ENCODE measurements around the gene SLC4A2. TPM values are rescaled to one million over a fixed set of nuclear protein-coding genes. Genes with fewer than 3 reads are reported as not detected.
A peak's percentile ranks its signal among the peaks of the same experiment; 100 is the strongest.

Gene SLC4A2
- total RNA-seq, 1 donor from 2014 or later = 99.4 TPM

- Mint-ChIP-seq H3K27ac (ENCODE audit: unreplicated experiment) (peak overlapping the region; percentile 79), H3K27me3 (ENCODE audit: unreplicated experiment) (peaks cover 30% of the 10 kb centered on the region), H3K4me1 (ENCODE audit: low read depth, unreplicated experiment) (peaks cover 33% of the 10 kb centered on the region), H3K36me3 (ENCODE audit: unreplicated experiment) (no peaks in the 10 kb centered on the region), H3K4me3 (ENCODE audit: unreplicated experiment) (peak overlapping the region; percentile 83), H3K9me3 (ENCODE audit: unreplicated experiment) (peaks cover 21% of the 10 kb centered on the region)
- DNase-seq = peak; percentile 77
- no peak for TF ChIP-seq CTCF (IDR thresholded peaks at IDR 0.05; ENCODE audit: partially characterized antibody, unreplicated experiment)
Observed at GRCh38 chr7:151125846-151126481, 66.6 kb downstream of the SLC4A2 start.

Other genes starting within 250 kb of the SLC4A2 start
- not detected for gene AOC1, start 207.1 kb upstream of the SLC4A2 start, total RNA-seq (ENCODE audit: unreplicated experiment)
- gene KCNH2, start 81.3 kb upstream of the SLC4A2 start, total RNA-seq (ENCODE audit: unreplicated experiment) = 73.7 TPM
- gene NOS3, start 68.6 kb upstream of the SLC4A2 start, total RNA-seq (ENCODE audit: unreplicated experiment) = 0.86 TPM
- gene ATG9B, start 35.1 kb upstream of the SLC4A2 start, total RNA-seq (ENCODE audit: unreplicated experiment) = 9.4 TPM
- gene ABCB8, start 31.1 kb upstream of the SLC4A2 start, total RNA-seq (ENCODE audit: unreplicated experiment) = 57.1 TPM
- gene ASIC3, start 11.1 kb upstream of the SLC4A2 start, total RNA-seq (ENCODE audit: unreplicated experiment) = 10.8 TPM
- 52.9 TPM for gene CDK5, start 1.7 kb upstream of the SLC4A2 start, total RNA-seq (ENCODE audit: unreplicated experiment)
- 64.7 TPM for gene FASTK, start 21.2 kb downstream of the SLC4A2 start, total RNA-seq (ENCODE audit: unreplicated experiment)
- gene TMUB1, start 23.9 kb downstream of the SLC4A2 start, total RNA-seq (ENCODE audit: unreplicated experiment) = 45.7 TPM
- gene AGAP3, start 26.9 kb downstream of the SLC4A2 start, total RNA-seq (ENCODE audit: unreplicated experiment) = 406 TPM
- not detected for gene GBX1, start 108.1 kb downstream of the SLC4A2 start, total RNA-seq (ENCODE audit: unreplicated experiment)
- not detected for gene ASB10, start 127.7 kb downstream of the SLC4A2 start, total RNA-seq (ENCODE audit: unreplicated experiment)
- not detected for gene H2BK1, start 150.9 kb downstream of the SLC4A2 start, total RNA-seq (ENCODE audit: unreplicated experiment)
- gene ABCF2, start 167.6 kb downstream of the SLC4A2 start, total RNA-seq (ENCODE audit: unreplicated experiment) = 39.1 TPM
- 38.1 TPM for gene CHPF2, start 172.9 kb downstream of the SLC4A2 start, total RNA-seq (ENCODE audit: unreplicated experiment)
- 5.1 TPM for gene SMARCD3, start 189.1 kb downstream of the SLC4A2 start, total RNA-seq (ENCODE audit: unreplicated experiment)

Data from glutamatergic neuron (in vitro differentiated cells).